ENCODE data around the gene PFDN6.

The PFDN6 gene

GRCh38 chr6:33317419-33317668 lies 27.9 kb downstream of the PFDN6 start:
- no peak for DNase-seq (ENCODE audit: low read depth)

GRCh38 chr6:33317669-33318425 lies 28.4 kb downstream of the PFDN6 start, which contains the start of gene ZBTB22:
ZBTB22 (minus strand) TSS chr6:33317744; CDS start chr6:33316916, 828 bp downstream.
- DNase-seq (ENCODE audit: low read depth): peak; percentile 98

- DNase-seq (ENCODE audit: low read depth): no peak
These were observed 29.1 kb downstream of the PFDN6 start for GRCh38 chr6:33318426-33319073.

GRCh38 chr6:33319939-33320314 lies 30.5 kb downstream of the PFDN6 start:
- DNase-seq (ENCODE audit: low read depth): no peak

GRCh38 chr6:33320315-33321181 lies 31.1 kb downstream of the PFDN6 start:
- peak; percentile 84 for DNase-seq (ENCODE audit: low read depth)

- no peak for DNase-seq (ENCODE audit: low read depth)
These were observed 31.8 kb downstream of the PFDN6 start for GRCh38 chr6:33321227-33321626.

GRCh38 chr6:33323623-33323948 lies 34.2 kb downstream of the PFDN6 start:
- DNase-seq (ENCODE audit: low read depth): no peak

- DNase-seq (ENCODE audit: low read depth): no peak
These were observed 34.7 kb downstream of the PFDN6 start for GRCh38 chr6:33324125-33324524.

- DNase-seq (ENCODE audit: low read depth): no peak
These were observed 39.7 kb downstream of the PFDN6 start for GRCh38 chr6:33329058-33329457.

GRCh38 chr6:33330736-33331135 lies 41.3 kb downstream of the PFDN6 start:
- no peak for DNase-seq (ENCODE audit: low read depth)

- no peak for DNase-seq (ENCODE audit: low read depth)
These were observed 44.3 kb downstream of the PFDN6 start for GRCh38 chr6:33333666-33334065.

- no peak for DNase-seq (ENCODE audit: low read depth)
These were observed 46.5 kb downstream of the PFDN6 start for GRCh38 chr6:33335916-33336315.

GRCh38 chr6:33336495-33336894 lies 47.1 kb downstream of the PFDN6 start:
- DNase-seq (ENCODE audit: low read depth): no peak

- no peak for DNase-seq (ENCODE audit: low read depth)
These were observed 49.8 kb downstream of the PFDN6 start for GRCh38 chr6:33339193-33339592.
